ENCODE measurements around the gene HBB.

HBB gene

GRCh38 chr11:5246772-5247471 lies 20.1 kb upstream of the HBB start:
- no peak for DNase-seq

- DNase-seq = no peak
These were observed 18.3 kb upstream of the HBB start for GRCh38 chr11:5245155-5245554.

- DNase-seq = no peak
These were observed 16.9 kb upstream of the HBB start for GRCh38 chr11:5243816-5244180.

- DNase-seq = no peak
These were observed 16.3 kb upstream of the HBB start for GRCh38 chr11:5242933-5243815.

DNA sequence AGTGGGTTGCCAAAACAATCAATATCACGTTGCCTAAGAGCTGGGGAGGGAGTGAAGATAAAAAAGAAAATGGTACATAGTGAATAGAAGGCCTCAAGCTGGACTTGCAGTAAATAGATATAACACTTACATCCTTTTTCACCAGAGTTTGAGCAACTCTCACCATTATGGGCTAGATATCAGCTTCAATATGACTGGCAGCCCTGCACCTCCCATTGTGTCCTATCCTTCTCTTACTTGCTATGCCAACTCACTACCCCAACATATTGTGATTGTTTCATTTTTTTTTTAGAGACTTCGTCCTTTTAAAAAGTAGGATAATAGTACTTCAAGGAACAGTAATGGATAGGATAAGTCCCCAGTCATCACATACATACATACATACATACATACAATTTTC lies 15.3 kb upstream of the HBB start:
- no peak for DNase-seq

- DNase-seq = no peak
These were observed 14.6 kb upstream of the HBB start for GRCh38 chr11:5241458-5241857.

GRCh38 chr11:5240458-5240857 lies 13.6 kb upstream of the HBB start:
- DNase-seq = no peak

- DNase-seq = no peak
These were observed 13.2 kb upstream of the HBB start for GRCh38 chr11:5240056-5240455.

DNA sequence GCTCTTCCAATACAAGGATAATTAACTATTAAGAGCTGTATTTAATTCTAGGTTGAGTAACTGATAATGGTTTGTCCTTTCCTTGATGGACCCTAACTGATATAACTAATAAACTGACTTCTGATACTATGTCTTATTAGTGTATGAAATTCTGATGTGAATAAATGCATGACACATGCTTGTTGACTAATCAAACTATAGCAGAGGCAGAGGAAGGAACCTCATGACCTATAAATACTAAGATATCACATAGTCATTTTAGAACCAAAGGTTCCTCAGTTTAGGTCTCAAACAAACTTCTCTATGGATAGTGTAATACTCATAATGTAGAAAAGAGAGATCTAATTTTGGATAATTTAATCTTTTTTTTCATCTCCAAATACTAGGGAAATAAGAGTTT lies 12.2 kb upstream of the HBB start:
- DNase-seq = no peak

DNA sequence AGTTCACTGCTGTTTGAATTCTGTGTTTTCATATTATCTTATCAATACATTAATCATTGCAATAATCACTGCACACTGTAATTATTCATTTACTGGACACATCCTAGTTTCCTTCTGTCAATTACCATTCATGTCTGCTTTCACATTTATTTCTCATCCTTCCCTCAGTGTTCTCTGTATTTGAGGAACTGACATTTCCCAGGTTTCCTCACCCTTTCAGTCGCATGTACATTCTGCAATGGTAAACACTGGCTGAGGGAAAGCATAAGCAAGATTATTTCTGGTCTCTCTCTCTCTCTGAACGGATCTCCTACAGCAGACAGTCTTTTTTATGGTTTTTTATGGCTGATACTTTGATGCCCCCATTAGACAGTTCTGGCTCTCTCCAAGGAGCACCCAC lies 11.6 kb upstream of the HBB start:
- no peak for DNase-seq

GRCh38 chr11:5237420-5237819 lies 10.5 kb upstream of the HBB start:
- no peak for DNase-seq

DNA sequence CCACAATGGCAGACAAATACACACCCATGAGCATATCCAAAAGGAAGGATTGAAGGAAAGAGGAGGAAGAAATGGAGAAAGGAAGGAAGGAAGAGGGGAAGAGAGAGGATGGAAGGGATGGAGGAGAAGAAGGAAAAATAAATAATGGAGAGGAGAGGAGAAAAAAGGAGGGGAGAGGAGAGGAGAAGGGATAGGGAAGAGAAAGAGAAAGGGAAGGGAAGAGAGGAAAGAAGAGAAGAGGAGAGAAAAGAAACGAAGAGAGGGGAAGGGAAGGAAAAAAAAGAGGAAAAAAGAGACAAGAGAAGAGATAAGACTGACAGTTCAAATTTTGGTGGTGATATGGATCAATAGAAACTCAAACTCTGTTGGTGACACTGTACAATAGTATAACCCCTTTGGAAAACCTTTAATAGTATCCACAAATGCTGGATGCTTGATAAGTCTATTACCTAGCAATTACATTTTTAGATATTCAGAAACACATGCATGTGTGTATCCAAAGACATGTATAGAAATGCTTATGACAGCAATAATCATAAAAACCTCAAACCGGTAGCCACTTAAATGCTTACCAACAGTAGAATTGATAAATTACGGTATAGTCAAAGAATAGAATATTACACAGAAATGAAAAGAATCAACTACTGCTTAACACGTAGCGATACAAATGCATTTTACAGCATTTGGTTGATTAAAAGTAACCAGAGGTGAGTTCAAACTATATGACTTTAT lies 8.7 kb upstream of the HBB start:
- DNase-seq = no peak

- DNase-seq = no peak
These were observed 7.5 kb upstream of the HBB start, which contains the start of gene HBD for GRCh38 chr11:5234381-5234834. HBD (minus strand) TSS chr11:5234483; CDS start chr11:5234433, 50 bp downstream.

GRCh38 chr11:5233307-5233706 lies 6.4 kb upstream of the HBB start:
- no peak for DNase-seq

DNA sequence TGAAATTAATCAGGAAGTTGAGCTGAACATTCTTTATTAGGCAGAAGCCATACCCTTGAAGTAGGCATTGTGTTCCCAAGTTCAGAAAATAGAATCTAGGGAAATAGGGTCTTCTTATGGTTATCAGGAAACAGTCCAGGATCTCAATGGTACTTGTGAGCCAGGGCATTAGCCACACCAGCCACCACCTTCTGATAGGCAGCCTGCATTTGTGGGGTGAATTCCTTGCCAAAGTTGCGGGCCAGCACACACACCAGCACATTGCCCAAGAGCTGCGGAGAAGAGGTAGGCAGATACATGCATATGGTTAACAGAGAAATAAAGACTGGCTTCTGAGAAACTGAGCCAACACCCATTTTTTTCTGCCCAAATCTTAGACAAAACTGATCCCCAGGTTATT lies 6.0 kb upstream of the HBB start:
- no peak for DNase-seq

- no peak for DNase-seq
These were observed 5.3 kb upstream of the HBB start for GRCh38 chr11:5232176-5232575.

DNA sequence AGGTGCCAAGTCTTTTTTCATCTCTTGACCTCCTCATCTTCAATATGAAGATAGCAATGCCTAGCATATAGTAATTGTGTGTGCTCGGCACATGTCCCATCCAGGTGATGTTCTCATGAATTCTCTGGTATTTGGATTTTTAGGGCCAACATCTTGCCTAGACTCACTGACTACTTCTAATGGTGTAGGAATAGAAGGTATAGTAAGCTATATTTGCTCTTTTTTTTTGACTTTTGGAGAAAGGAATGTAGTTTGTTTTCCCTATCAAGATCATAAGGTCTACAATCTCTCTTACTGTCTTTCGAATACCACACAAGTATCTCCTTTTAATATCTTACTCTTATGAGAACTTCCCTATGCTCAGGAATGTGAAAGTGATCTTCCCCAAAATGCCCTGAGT lies 4.2 kb upstream of the HBB start:
- DNase-seq = no peak

GRCh38 chr11:5230266-5230665 lies 3.4 kb upstream of the HBB start:
- DNase-seq = no peak

DNA sequence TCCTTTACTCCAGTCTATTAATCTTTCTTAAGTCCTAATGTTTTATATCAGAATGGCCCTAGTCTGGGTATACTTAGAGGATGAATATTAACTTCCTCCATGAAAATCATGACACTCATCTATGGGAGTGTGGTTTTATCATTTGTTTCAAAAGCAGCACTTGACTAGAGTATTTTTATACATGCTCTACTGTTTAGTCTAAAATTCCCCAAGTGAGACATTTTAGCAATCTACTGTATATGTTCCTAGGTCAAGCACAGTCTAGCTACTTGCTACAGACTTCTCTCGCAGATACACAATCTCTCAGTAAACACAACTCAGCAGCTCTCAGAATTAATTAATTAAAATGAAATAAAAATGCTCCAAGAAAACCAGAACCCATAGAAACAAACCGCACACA lies 2.9 kb upstream of the HBB start:
- DNase-seq = no peak

- DNase-seq = no peak
These were observed 2.5 kb upstream of the HBB start for GRCh38 chr11:5229356-5229755.

- no peak for DNase-seq
These were observed 1.3 kb upstream of the HBB start for GRCh38 chr11:5228124-5228523.

GRCh38 chr11:5227681-5228080 lies 810 bp upstream of the HBB start:
- DNase-seq = no peak

GRCh38 chr11:5225480-5225871 lies 1.4 kb downstream of the HBB start:
- DNase-seq = no peak

All from activated naive CD4-positive, alpha-beta T cell (primary cell).